DOHH2 (cell line): ENCODE data around the gene MIEN1.

Experiments
- CTCF ChIP-seq: fragments of 200-600 bp; sonication (generic); IDR thresholded peaks from one replicate; pipeline ENCODE4 v1.5.1; 2014; ENCODE audit warnings: antibody characterized with exemption, mild to moderate bottlenecking, low read depth, low read length; ENCODE audit not compliant: poor library complexity, severe bottlenecking
- EZH2phosphoT487 ChIP-seq: fragments of 200-600 bp; sonication (generic); IDR thresholded peaks from 2 replicates; pipeline ENCODE4 v1.6.1; 2017; ENCODE audit warnings: borderline replicate concordance, mild to moderate bottlenecking, antibody characterized with exemption, low read length, moderate library complexity, mixed read lengths

- no peak for TF ChIP-seq CTCF
- no peak for TF ChIP-seq EZH2phosphoT487
These were observed 25.3 kb downstream of the MIEN1 start for GRCh38 chr17:39704821-39705551.
